Measurements from ENCODE around the gene MPP7. TPM values are rescaled to one million over a fixed set of nuclear protein-coding genes. Genes with fewer than 3 reads are reported as not detected.

Gene MPP7
- total RNA-seq, 2 experiments from 2014 or later: 4.0 to 4.3 TPM

- ChIA-PET POLR2A (interaction anchor here (1.3 kb wide), 1 partner anchor 140 kb away, joined by 4 read pairs; no protein-coding TSS in a partner anchor), CTCF (interaction anchor here (0.6 to 9.0 kb wide), 7 partner anchors 12 to 1133 kb away, joined by 3 to 122 read pairs (median 6); no protein-coding TSS in a partner anchor)
- Mint-ChIP-seq H3K4me3 (no peak overlapping the region), H3K9me3 (no peaks in the 10 kb centered on the region), H3K27me3 (no peaks in the 10 kb centered on the region), H3K4me1 (peaks cover 2% of the 10 kb centered on the region), H3K36me3 (ENCODE audit: low read depth) (no peaks in the 10 kb centered on the region), H3K27ac (no peak overlapping the region)
- no peak for DNase-seq
These were observed 49.6 kb downstream of the MPP7 start for GRCh38 chr10:28253169-28253785.

Other genes starting within 250 kb of the MPP7 start
- 100 to 1,000 TPM; 128 to 132 TPM for gene WAC, start 230.1 kb upstream of the MPP7 start, total RNA-seq

All from activated CD4-positive, alpha-beta memory T cell treated with anti-CD3 and anti-CD28 coated beads, Interleukin-2, amount 10 ng/mL, durations not matched to agents 7 days and 5 days (primary cell).